ENCODE data around the gene PNPLA7.
A peak's percentile ranks its signal among the peaks of the same experiment; 100 is the strongest.
"Not testable (repeated sequence)": the region's sequence is repeated elsewhere in the genome, so short reads cannot be mapped to it uniquely, and the experiment has no call there.

The PNPLA7 gene

GRCh38 chr9:137552022-137552768 is 2.0 kb upstream of the PNPLA7 start:
- H3K4me2 ChIP-seq (ENCODE audit: low read length) = peak overlapping the region; percentile 97
- H3K9me3 ChIP-seq (replicated peaks; ENCODE audit: low read length) = no peaks in the 10 kb centered on the region
- H3K27me3 ChIP-seq (ENCODE audit: control insufficient read depth, insufficient read depth, low read length) = no peaks in the 10 kb centered on the region
- peak overlapping the region; percentile 96 for H3K4me3 ChIP-seq (ENCODE audit: low read length)
- peak overlapping the region; percentile 87 for H3K9ac ChIP-seq (ENCODE audit: low read depth, low read length)
- peaks cover 15% of the 10 kb centered on the region for H3K4me1 ChIP-seq (ENCODE audit: control insufficient read depth, insufficient read depth, low read length)
- H3K36me3 ChIP-seq (ENCODE audit: insufficient read depth, low read length) = peaks cover 28% of the 10 kb centered on the region

DNA sequence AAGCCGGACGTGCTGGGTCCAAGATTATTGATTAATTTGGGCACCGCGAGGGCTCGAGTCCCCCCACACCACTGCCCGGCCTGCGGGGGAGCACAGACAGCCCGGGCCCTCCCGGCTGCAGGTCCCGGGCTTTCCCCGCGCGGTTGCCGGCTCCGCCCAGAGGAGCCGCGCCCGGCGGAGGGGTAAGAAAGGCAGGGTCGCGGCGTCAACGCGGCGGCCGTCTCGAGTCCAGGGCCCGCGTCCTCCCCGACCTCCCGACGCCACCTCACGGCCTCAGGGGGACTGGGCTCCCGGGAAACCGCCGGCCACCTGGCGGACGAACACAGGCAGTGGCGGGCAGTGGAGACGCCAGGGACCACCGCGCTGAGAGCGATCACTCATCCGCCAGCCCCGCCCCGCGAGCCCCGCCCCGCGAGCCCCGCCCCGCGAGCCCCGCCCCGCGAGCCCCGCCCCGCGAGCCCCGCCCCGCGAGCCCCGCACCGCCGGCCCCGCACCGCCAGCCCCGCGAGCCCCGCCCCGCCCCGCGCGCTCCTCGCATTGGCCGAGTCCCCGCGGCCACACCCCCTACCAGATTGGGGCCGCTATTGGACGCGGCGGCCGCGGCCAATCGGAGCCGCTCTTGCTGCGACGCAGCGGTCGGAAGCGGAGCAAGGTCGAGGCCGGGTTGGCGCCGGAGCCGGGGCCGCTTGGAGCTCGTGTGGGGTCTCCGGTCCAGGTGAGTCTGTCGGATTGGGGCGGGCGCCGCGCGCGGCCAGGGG is 1.2 kb upstream of the PNPLA7 start, which contains the start of gene MRPL41:
Gene MRPL41 (plus strand): TSS at position 616 of the 758 bp plus-strand sequence. CDS start 203 bp downstream, outside the sequence.
- H3K4me3 ChIP-seq (ENCODE audit: low read length) = peak within 1 kb of the TSS; percentile 96
- H3K4me2 ChIP-seq (ENCODE audit: low read length) = peak within 1 kb of the TSS; percentile 97
- no peaks in the 10 kb centered on the region for H3K27me3 ChIP-seq (ENCODE audit: control insufficient read depth, insufficient read depth, low read length)
- H3K4me1 ChIP-seq (ENCODE audit: control insufficient read depth, insufficient read depth, low read length) = peaks cover 15% of the 10 kb centered on the region
- peak within 1 kb of the TSS; percentile 87 for H3K9ac ChIP-seq (ENCODE audit: low read depth, low read length)
- no peaks in the 10 kb centered on the region for H3K9me3 ChIP-seq (replicated peaks; ENCODE audit: low read length)
- peaks cover 23% of the 10 kb centered on the region for H3K36me3 ChIP-seq (ENCODE audit: insufficient read depth, low read length)

DNA sequence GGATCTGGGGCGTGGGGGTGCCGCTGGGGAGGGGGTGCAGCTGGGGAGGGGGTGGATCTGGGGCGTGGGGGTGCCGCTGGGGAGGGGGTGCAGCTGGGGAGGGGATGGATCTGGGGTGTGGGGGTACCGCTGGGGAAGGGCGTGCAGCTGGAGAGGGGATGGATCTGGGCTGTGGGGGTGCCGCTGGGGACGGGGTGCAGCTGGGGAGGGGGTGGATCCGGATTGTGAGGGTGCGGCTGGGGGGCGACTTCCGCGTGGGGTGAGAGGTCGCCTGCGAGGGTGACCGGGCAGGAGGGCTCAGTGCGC is 709 bp upstream of the PNPLA7 start:
- Histone ChIP-seq H3K9ac (ENCODE audit: low read depth, low read length) (peak overlapping the region; percentile 75), H3K4me1 (ENCODE audit: control insufficient read depth, insufficient read depth, low read length) (peaks cover 15% of the 10 kb centered on the region), H3K36me3 (ENCODE audit: insufficient read depth, low read length) (peaks cover 17% of the 10 kb centered on the region), H3K4me3 (ENCODE audit: low read length) (peak overlapping the region; percentile 80), H3K4me2 (ENCODE audit: low read length) (peak overlapping the region; percentile 96)
- H3K27me3 ChIP-seq (ENCODE audit: control insufficient read depth, insufficient read depth, low read length); H3K9me3 ChIP-seq (replicated peaks; ENCODE audit: low read length): not testable (repeated sequence)

- Histone ChIP-seq H3K4me2 (ENCODE audit: low read length) (no peak overlapping the region), H3K9ac (ENCODE audit: low read depth, low read length) (no peak overlapping the region)
These were observed 2.3 kb downstream of the PNPLA7 start for GRCh38 chr9:137547687-137548543.

GRCh38 chr9:137545123-137545522 is 5.1 kb downstream of the PNPLA7 start:
- Histone ChIP-seq H3K9ac (ENCODE audit: low read depth, low read length) (peak overlapping the region; percentile 27), H3K9me3 (replicated peaks; ENCODE audit: low read length) (no peaks in the 10 kb centered on the region), H3K4me2 (ENCODE audit: low read length) (peak overlapping the region; percentile 36), H3K27me3 (ENCODE audit: control insufficient read depth, insufficient read depth, low read length) (no peaks in the 10 kb centered on the region), H3K36me3 (ENCODE audit: insufficient read depth, low read length) (no peaks in the 10 kb centered on the region), H3K4me3 (ENCODE audit: low read length) (no peak overlapping the region), H3K4me1 (ENCODE audit: control insufficient read depth, insufficient read depth, low read length) (peaks cover 21% of the 10 kb centered on the region)

More at GRCh38 chr9:137547687-137548543, 2.3 kb downstream of the PNPLA7 start:
- no peaks in the 10 kb centered on the region for H3K36me3 ChIP-seq (ENCODE audit: insufficient read depth, low read length)
- H3K4me1 ChIP-seq (ENCODE audit: control insufficient read depth, insufficient read depth, low read length) = peaks cover 31% of the 10 kb centered on the region
- H3K27me3 ChIP-seq (ENCODE audit: control insufficient read depth, insufficient read depth, low read length) = no peaks in the 10 kb centered on the region
- no peaks in the 10 kb centered on the region for H3K9me3 ChIP-seq (replicated peaks; ENCODE audit: low read length)
- H3K4me3 ChIP-seq (ENCODE audit: low read length) = no peak overlapping the region

DNA sequence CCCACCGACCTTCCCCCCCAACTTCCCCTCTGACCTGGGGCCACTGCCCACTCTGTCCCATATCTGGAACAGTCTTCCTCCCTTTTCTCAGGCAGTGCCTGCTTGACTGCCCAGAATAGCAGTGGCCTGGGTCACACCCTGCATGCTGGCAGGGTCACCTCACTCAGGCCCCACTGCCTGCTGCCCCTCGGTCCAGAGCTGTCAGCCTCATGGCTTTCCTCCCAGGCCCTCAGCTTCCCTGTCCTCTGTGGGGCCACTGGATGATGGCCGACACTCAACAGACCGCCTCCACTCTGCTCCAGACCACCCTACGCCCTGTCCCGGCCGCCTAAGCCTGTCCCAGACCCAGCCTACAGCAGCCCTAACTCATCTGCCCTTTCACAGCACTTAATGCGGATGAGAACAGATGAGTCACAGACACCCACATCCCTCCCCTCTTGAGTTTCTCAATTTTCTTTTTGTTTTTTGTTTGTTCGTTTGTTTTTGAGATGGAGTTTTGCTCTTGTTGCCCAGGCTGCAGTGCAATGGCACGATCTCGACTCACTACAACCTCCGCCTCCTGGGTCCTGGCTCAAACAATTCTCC is 5.9 kb downstream of the PNPLA7 start:
- H3K4me2 ChIP-seq (ENCODE audit: low read length) = peak overlapping the region; percentile 54
- H3K9ac ChIP-seq (ENCODE audit: low read depth, low read length) = no peak overlapping the region
- H3K27me3 ChIP-seq (ENCODE audit: control insufficient read depth, insufficient read depth, low read length) = no peaks in the 10 kb centered on the region
- no peaks in the 10 kb centered on the region for H3K36me3 ChIP-seq (ENCODE audit: insufficient read depth, low read length)
- H3K4me3 ChIP-seq (ENCODE audit: low read length) = no peak overlapping the region
- peaks cover 16% of the 10 kb centered on the region for H3K4me1 ChIP-seq (ENCODE audit: control insufficient read depth, insufficient read depth, low read length)
- H3K9me3 ChIP-seq (replicated peaks; ENCODE audit: low read length) = no peaks in the 10 kb centered on the region

GRCh38 chr9:137543237-137543963 is 6.8 kb downstream of the PNPLA7 start:
- Histone ChIP-seq H3K27me3 (ENCODE audit: control insufficient read depth, insufficient read depth, low read length) (no peaks in the 10 kb centered on the region), H3K4me1 (ENCODE audit: control insufficient read depth, insufficient read depth, low read length) (peaks cover 16% of the 10 kb centered on the region), H3K9ac (ENCODE audit: low read depth, low read length) (no peak overlapping the region), H3K4me3 (ENCODE audit: low read length) (no peak overlapping the region), H3K9me3 (replicated peaks; ENCODE audit: low read length) (no peaks in the 10 kb centered on the region), H3K4me2 (ENCODE audit: low read length) (no peak overlapping the region), H3K36me3 (ENCODE audit: insufficient read depth, low read length) (no peaks in the 10 kb centered on the region)

- Histone ChIP-seq H3K4me1 (ENCODE audit: control insufficient read depth, insufficient read depth, low read length) (peaks cover 16% of the 10 kb centered on the region), H3K4me2 (ENCODE audit: low read length) (no peak overlapping the region), H3K9ac (ENCODE audit: low read depth, low read length) (no peak overlapping the region), H3K27me3 (ENCODE audit: control insufficient read depth, insufficient read depth, low read length) (no peaks in the 10 kb centered on the region), H3K36me3 (ENCODE audit: insufficient read depth, low read length) (no peaks in the 10 kb centered on the region), H3K4me3 (ENCODE audit: low read length) (no peak overlapping the region), H3K9me3 (replicated peaks; ENCODE audit: low read length) (no peaks in the 10 kb centered on the region)
These were observed 7.7 kb downstream of the PNPLA7 start for GRCh38 chr9:137542486-137542885.

- Histone ChIP-seq H3K27me3 (ENCODE audit: control insufficient read depth, insufficient read depth, low read length) (no peaks in the 10 kb centered on the region), H3K4me2 (ENCODE audit: low read length) (no peak overlapping the region), H3K9me3 (replicated peaks; ENCODE audit: low read length) (no peaks in the 10 kb centered on the region), H3K4me1 (ENCODE audit: control insufficient read depth, insufficient read depth, low read length) (peaks cover 16% of the 10 kb centered on the region), H3K9ac (ENCODE audit: low read depth, low read length) (no peak overlapping the region), H3K36me3 (ENCODE audit: insufficient read depth, low read length) (no peaks in the 10 kb centered on the region), H3K4me3 (ENCODE audit: low read length) (no peak overlapping the region)
These were observed 9.7 kb downstream of the PNPLA7 start for GRCh38 chr9:137540536-137540935.

- Histone ChIP-seq H3K4me1 (ENCODE audit: control insufficient read depth, insufficient read depth, low read length) (peaks cover 2% of the 10 kb centered on the region), H3K4me2 (ENCODE audit: low read length) (no peak overlapping the region), H3K9me3 (replicated peaks; ENCODE audit: low read length) (no peaks in the 10 kb centered on the region), H3K9ac (ENCODE audit: low read depth, low read length) (no peak overlapping the region), H3K27me3 (ENCODE audit: control insufficient read depth, insufficient read depth, low read length) (no peaks in the 10 kb centered on the region), H3K36me3 (ENCODE audit: insufficient read depth, low read length) (no peaks in the 10 kb centered on the region), H3K4me3 (ENCODE audit: low read length) (no peak overlapping the region)
These were observed 12.1 kb downstream of the PNPLA7 start for GRCh38 chr9:137538058-137538457.

All from skeletal muscle satellite cell (primary cell).